Embryonic facial prominence (tissue), 1 donor: Measurements from ENCODE around the gene TMEM154.
A peak's percentile ranks its signal among the peaks of the same experiment; 100 is the strongest.

Experiments used
- DNase-seq: peaks from one replicate; pipeline ENCODE4 v3.0.0-alpha.2; 2016; ENCODE audit errors: extremely low spot score

The TMEM154 gene

DNA sequence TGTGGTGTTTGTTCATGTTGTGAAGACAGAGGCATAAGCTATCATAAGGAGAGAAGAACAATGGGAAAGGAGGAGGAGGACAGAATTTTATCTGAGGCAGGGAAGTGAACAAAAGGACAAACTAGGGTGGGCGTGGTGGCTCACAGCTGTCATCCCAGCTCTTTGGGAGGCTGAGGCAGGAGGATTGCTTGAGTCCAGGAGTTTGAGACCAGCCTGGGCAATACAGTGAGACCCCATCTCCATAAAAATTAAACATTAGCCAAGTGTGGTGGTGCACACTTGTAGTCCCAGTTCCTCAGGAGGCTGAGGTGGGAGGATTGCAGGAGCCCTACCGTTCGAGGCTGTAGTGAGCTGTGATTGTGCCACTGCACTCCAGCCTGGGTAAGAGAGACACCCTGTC, 49.9 kb downstream of the TMEM154 start:
- no peak for DNase-seq

GRCh38 chr4:152628128-152628527, 51.7 kb downstream of the TMEM154 start:
- no peak for DNase-seq

DNA sequence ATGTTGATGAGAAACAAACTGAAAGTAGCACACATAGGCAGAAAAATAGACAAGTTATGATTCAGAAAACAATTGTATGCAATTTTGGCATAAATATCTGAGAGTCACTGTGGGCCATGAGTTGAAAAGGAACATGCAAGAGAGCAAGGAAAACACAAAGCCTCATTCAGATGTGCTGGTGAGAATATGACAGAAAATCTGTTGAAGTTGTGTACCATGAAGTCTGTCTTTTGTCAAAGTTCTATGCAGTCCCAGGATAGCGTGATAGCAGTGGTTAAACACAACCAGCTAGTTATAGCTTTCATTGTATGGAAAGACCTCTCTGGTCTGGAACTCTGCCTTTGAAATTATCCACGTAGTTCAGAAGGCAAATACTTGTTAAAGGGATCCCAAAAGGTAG, 53.0 kb downstream of the TMEM154 start:
- no peak for DNase-seq

GRCh38 chr4:152620915-152621314, 58.9 kb downstream of the TMEM154 start:
- no peak for DNase-seq

- DNase-seq, result no peak
Observed at GRCh38 chr4:152620218-152620617, 59.6 kb downstream of the TMEM154 start.

GRCh38 chr4:152619556-152619955, 60.2 kb downstream of the TMEM154 start:
- no peak for DNase-seq

GRCh38 chr4:152618971-152619370, 60.8 kb downstream of the TMEM154 start:
- DNase-seq, result no peak

DNA sequence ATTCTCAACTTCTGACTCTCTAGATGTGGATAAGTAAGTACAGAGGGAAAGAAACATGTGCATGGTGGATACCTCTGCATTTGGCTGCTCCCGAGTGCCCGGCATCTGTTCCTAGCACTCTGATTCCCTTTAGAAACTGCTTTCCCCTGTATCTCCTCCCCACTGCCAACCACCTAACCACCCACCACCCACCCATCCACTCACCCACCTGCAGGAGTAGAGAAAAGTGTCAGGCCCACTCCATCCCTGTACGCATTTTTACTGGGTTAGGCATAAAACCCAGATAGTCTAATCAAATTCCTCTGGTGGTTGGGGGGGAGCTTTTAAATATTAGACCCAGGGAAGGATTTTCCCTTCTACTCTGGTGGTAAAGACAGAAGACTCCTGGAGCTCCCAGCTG, 63.0 kb downstream of the TMEM154 start:
- no peak for DNase-seq

DNA sequence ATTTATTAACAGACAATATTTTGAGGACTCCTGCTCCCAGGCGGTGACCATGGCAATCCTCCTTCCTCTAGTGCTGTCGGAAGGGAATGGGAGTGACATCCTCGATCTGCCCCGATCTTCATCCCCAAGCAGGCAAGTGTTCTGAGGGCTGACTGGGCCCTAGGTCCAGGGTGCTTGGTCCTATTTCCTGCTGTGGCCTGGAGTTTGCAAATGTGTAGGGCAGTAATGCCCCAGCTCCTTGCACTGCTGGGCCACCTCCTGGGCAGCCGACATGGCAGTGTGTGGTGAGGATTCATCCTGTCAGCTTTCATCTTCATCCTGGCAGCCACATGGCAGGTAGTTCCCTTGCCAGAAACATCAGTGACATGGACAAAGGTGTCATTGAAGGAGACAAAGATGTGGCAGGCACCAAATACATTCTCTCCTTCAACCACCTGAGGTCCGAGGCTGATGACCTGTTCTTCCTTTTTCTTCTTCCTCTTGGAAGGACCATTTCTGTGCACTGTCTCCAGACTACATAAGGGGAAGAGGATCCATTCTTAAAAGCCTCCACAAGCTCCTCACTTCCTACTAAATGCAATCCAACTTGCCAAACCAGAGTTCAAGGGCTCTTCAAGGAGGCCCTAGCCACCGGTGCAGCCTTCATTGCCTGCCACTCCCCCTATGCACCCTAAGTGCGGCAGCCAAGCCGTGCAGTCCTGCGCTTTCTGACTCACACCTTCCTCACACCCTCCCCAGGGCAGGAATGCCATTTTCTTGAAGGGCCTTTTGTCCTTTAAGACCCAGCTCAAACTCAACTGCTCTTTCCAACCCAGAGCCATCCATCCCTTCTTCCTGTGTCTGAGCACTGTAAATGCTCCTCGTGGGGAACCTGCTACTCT, 65.7 kb downstream of the TMEM154 start:
- no peak for DNase-seq

- DNase-seq, result no peak
Observed at GRCh38 chr4:152613351-152613750, 66.4 kb downstream of the TMEM154 start.

DNA sequence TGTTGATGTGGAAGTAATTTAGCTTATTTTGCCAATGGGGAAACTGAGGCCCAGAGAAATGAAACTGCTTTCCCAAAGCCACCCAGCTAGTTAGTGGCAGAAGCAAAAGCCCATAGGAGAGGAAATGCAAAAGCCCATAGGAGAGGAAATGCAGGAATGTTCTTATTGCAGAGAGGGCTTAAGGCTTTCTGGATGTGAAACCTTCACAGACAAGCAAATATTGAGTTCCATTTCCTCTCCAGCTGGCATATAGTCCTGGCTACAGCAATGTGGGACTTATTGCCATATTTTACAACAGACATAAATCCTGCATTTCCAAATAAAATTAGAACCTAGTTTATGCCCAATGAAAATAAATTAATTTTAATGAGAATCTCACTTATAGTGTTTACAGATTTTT, 69.7 kb downstream of the TMEM154 start:
- DNase-seq, result no peak

GRCh38 chr4:152609481-152609880, 70.3 kb downstream of the TMEM154 start:
- no peak for DNase-seq

DNA sequence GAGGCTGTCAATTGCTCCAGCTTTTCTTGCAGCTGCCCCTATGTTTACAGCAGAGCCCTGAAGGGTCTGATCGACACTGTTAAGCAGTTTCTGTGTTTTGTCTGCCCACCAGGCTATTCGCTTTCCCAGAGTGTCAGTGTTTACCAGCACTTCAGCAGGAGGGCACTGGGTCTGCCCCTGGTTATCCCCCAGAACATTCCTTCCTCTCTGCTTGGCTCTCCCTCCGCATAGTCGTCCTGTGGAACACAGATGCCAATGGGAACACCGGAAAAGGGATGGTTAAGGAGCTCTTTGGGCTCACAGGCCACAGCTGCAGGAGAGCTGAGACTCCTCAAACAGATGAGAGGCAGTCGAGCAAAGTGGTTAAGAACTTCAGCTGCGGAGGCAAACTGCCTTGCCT, 72.6 kb downstream of the TMEM154 start:
- DNase-seq, result no peak

- DNase-seq, result no peak
Observed at GRCh38 chr4:152606753-152607152, 73.0 kb downstream of the TMEM154 start.

- peak; percentile 22 for DNase-seq
Observed at GRCh38 chr4:152605641-152606335, 74.0 kb downstream of the TMEM154 start.

DNA sequence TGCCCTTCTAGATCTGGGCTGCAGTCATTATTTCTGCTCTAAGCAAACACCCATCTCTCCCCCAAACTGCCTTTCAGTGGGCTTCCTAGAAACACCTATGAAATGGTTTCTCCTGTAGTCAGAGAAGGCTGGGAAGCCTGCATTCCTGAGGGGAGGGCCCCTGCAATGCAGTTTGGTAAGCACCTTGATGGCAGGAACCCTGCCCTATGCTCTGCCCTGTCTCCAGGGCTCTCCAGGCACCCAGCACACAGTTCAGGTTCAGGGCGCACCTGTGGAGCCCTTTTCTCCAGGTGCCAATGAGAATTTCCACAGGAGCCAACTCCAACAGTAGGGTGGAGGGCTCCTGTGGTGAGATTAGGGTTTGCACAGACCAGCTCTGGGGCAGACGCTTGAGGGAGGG, 74.8 kb downstream of the TMEM154 start:
- DNase-seq, result no peak

DNA sequence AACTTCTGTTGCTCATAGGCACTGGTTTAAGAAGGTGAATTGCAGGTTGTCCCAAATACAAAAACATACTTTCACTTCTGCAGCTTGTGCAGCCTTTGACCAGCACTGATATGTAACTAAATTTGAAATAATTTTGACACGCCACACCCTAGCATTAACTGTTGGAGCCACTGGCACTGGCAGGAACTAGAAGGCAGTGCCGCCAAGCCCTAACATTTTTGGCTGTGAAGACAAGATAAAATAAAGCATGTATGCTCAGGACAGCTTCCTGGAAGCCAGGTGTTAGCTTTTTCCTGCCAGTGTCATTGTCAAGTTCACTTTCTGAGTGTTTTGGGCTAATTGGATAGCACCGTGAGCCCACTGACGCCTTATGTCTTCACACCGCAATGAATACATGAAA, 78.6 kb downstream of the TMEM154 start:
- DNase-seq, result no peak

GRCh38 chr4:152599636-152600035, 80.2 kb downstream of the TMEM154 start:
- DNase-seq, result no peak

- DNase-seq, result no peak
Observed at GRCh38 chr4:152599095-152599494, 80.7 kb downstream of the TMEM154 start.

GRCh38 chr4:152598454-152598853, 81.3 kb downstream of the TMEM154 start:
- DNase-seq, result no peak

- DNase-seq, result peak; percentile 20
Observed at GRCh38 chr4:152594978-152595925, 84.5 kb downstream of the TMEM154 start.

DNA sequence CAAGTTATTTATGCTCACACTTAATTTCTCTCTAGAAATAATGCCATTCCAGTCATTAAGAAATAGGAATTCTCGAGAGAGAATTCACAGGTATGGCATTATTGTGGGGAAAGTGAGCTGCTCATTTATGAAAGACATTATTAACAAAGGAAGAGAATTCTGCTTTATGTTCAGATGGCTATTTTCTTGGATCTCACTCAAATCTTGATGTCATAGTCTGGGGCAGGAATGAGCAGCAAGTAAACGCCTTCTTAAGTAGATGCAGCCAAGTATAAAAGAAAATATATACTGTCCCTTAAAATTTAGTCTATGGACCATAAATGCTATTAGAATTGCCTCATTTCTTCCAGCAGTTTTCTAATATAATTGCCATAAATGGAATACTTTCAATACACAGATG, 85.7 kb downstream of the TMEM154 start:
- DNase-seq, result no peak
